ENCODE measurements around the gene KLHL7. TPM values are rescaled to one million over a fixed set of nuclear protein-coding genes. Genes with fewer than 3 reads are reported as not detected.

KLHL7 gene
- total RNA-seq, 1 donor from 2014 or later: 1.2 TPM

- H3K27ac ChIP-seq: no peak overlapping the region
- no peak for TF ChIP-seq CTCF (IDR thresholded peaks at IDR 0.05)
Observed at GRCh38 chr7:23164846-23165245, 59.3 kb downstream of the KLHL7 start.

DNA sequence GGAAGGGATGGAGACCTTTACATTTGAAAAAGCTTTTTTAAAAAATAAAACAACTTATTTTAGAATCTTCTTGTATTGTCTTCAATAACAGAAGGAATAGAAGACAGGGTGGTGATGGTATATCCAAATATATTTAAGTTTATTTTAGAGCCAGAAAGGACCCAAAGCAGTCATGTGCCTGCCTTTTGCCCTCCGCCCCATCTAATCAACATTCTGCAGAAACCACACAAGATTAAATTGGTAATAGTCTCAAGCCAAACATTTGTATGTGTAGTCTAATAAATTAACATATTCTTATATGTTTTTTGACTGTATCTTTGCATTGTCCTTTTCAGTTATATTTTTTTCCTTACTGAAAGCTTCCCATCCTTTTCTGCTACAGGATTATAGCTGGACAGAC lies 59.7 kb downstream of the KLHL7 start:
- peaks cover 0 to 16% of the 10 kb centered on the region in 2 donors for H3K36me3 ChIP-seq
- no peak for TF ChIP-seq CTCF (IDR thresholded peaks at IDR 0.05)
- no peak overlapping the region for H3K4me3 ChIP-seq
- H3K9me3 ChIP-seq: no peaks in the 10 kb centered on the region
- no peak for DNase-seq (ENCODE audit: low spot score in 2 of 2)
- H3K27ac ChIP-seq: no peak overlapping the region
- H3K4me1 ChIP-seq: no peaks in the 10 kb centered on the region
- no peaks in the 10 kb centered on the region for H3K27me3 ChIP-seq
- intact Hi-C loops (cut with DNase I): no loop called here

More at GRCh38 chr7:23164846-23165245, 59.3 kb downstream of the KLHL7 start:
- no peak overlapping the region for H3K4me3 ChIP-seq
- no peaks in the 10 kb centered on the region for H3K9me3 ChIP-seq
- peaks cover 0 to 15% of the 10 kb centered on the region in 2 donors for H3K36me3 ChIP-seq
- intact Hi-C loops (cut with DNase I): no loop called here
- DNase-seq (ENCODE audit: low spot score in 2 of 2): no peak
- no peaks in the 10 kb centered on the region for H3K4me1 ChIP-seq
- no peaks in the 10 kb centered on the region for H3K27me3 ChIP-seq

GRCh38 chr7:23167691-23168090 lies 62.1 kb downstream of the KLHL7 start:
- Histone ChIP-seq H3K4me1 (no peaks in the 10 kb centered on the region), H3K4me3 (no peak overlapping the region), H3K9me3 (no peaks in the 10 kb centered on the region), H3K36me3 (peaks cover 0 to 23% of the 10 kb centered on the region in 2 donors), H3K27me3 (no peaks in the 10 kb centered on the region), H3K27ac (no peak overlapping the region)
- TF ChIP-seq CTCF (IDR thresholded peaks at IDR 0.05): no peak
- DNase-seq (ENCODE audit: low spot score in 2 of 2): no peak
- intact Hi-C loops (cut with DNase I): no loop called here

- Histone ChIP-seq H3K36me3 (peaks cover 0 to 23% of the 10 kb centered on the region in 2 donors), H3K4me1 (no peaks in the 10 kb centered on the region), H3K9me3 (no peaks in the 10 kb centered on the region), H3K4me3 (no peak overlapping the region), H3K27ac (no peak overlapping the region), H3K27me3 (no peaks in the 10 kb centered on the region)
- TF ChIP-seq CTCF (IDR thresholded peaks at IDR 0.05): no peak
- intact Hi-C loops (cut with DNase I): no loop called here
- DNase-seq (ENCODE audit: low spot score in 2 of 2): no peak
Observed at GRCh38 chr7:23168111-23168885, 62.7 kb downstream of the KLHL7 start.

DNA sequence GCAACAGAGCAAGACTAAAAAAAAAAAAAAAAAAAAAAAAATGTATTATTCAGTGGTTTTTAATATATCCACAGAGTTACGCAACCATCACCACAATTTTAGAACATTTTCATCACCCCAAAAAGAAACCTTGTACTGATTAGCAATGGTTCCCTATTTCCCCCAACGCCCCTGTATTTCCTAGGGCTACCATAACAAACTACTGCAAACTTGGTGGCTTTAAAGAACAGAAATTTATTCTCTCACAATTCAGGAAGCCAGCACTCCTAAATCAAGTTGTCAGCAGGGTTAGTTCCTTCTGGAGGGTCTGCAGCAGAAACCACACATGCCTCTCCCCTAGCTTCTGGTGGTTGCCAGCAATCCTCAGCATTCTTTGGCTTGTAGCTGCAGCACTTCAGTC lies 70.4 kb downstream of the KLHL7 start:
- intact Hi-C loops (cut with DNase I): no loop called here
- H3K4me3 ChIP-seq: no peak overlapping the region
- H3K4me1 ChIP-seq: peaks cover 0 to under 1% of the 10 kb centered on the region in 2 donors
- TF ChIP-seq CTCF (IDR thresholded peaks at IDR 0.05): no peak
- H3K27me3 ChIP-seq: no peaks in the 10 kb centered on the region
- no peak overlapping the region for H3K27ac ChIP-seq
- DNase-seq (ENCODE audit: low spot score in 2 of 2): no peak
- H3K36me3 ChIP-seq: peaks cover 0 to 13% of the 10 kb centered on the region in 2 donors
- no peaks in the 10 kb centered on the region for H3K9me3 ChIP-seq

All from ascending aorta (tissue), 2 donors.